ENCODE data around the gene ORC1.

Gene ORC1

DNA sequence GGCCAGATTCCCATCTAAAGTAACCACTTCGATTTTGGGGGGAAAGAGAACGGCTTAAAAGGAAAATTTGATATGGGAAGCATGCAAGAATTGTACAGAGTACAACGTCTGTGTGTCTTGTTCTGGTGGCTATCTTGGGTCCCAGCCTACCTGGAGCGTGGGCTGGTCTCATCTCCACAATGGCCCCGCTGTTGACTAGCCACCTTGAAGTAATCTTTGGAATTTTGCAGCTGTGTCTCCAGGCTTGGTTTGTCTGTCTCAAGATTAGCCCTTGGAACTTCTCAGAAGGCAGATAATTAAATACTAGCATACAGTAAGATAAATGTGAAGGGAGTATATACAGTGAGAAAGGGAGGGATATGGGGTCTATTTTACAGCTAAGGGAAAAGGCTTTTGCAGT is 37.0 kb downstream of the ORC1 start:
- no peak for DNase-seq (ENCODE audit: low read depth)
- H3K4me3 ChIP-seq (ENCODE audit: low read depth, low read length), result no peak overlapping the region
- TF ChIP-seq, protein P1, sequence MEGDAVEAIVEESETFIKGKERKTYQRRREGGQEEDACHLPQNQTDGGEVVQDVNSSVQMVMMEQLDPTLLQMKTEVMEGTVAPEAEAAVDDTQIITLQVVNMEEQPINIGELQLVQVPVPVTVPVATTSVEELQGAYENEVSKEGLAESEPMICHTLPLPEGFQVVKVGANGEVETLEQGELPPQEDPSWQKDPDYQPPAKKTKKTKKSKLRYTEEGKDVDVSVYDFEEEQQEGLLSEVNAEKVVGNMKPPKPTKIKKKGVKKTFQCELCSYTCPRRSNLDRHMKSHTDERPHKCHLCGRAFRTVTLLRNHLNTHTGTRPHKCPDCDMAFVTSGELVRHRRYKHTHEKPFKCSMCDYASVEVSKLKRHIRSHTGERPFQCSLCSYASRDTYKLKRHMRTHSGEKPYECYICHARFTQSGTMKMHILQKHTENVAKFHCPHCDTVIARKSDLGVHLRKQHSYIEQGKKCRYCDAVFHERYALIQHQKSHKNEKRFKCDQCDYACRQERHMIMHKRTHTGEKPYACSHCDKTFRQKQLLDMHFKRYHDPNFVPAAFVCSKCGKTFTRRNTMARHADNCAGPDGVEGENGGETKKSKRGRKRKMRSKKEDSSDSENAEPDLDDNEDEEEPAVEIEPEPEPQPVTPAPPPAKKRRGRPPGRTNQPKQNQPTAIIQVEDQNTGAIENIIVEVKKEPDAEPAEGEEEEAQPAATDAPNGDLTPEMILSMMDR (IDR thresholded peaks at IDR 0.05; ENCODE audit: low read depth, low read length, missing control alignments), result no peak

GRCh38 chr1:52366517-52366827 is 37.8 kb downstream of the ORC1 start:
- peak overlapping the region; percentile 91 for H3K4me3 ChIP-seq (ENCODE audit: low read depth, low read length)
- TF ChIP-seq, protein P1 (IDR thresholded peaks at IDR 0.05; ENCODE audit: low read depth, low read length, missing control alignments), result no peak
- DNase-seq (ENCODE audit: low read depth), result no peak

DNA sequence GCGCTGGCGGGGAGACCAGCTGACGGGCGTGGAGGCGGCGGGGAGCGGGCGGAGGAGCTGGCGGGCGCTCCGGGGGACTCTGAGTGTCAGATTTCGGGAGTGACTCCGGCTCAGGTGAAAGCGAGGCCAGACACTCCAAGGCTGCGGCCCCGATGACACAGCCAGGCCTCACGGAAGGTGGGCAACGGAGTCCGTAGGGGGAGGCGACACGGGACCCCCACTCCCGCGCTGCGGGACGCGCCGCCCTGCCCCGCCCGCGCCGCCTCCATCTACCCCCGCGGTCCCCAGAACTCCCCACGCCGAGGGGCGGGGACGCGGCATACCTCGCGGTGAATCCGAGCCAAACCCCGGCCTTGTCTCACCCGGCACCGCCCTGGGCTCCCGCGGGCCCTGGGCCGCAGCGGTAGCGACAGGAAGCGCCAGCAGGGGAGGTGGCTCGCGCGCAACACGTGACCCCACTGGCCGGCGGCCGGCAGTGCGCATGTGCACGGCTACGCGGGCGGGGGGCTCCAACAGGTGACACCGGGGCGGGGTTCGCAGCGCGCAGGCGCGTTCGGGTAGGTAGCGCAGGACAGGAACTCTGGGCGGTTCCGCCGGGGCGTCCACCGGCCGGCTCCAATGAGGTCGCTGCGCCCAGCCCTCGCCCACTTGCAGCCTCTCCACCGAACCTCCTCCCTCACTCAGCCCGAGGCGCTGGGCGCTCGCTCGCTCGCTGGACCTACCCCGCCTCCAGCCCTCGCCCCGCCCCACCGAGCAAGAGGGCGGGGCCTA is 38.3 kb downstream of the ORC1 start, which contains the start of gene CC2D1B:
TSS of gene CC2D1B (minus strand) at position 460 of the 771 bp plus-strand sequence. CDS start 1,585 bp downstream, outside the sequence.
- TF ChIP-seq, protein P1 (IDR thresholded peaks at IDR 0.05; ENCODE audit: low read depth, low read length, missing control alignments), result peak; percentile 18
- peak; percentile 95 for DNase-seq (ENCODE audit: low read depth)

GRCh38 chr1:52365071-52365745 is 39.0 kb downstream of the ORC1 start:
- TF ChIP-seq, protein P1 (IDR thresholded peaks at IDR 0.05; ENCODE audit: low read depth, low read length, missing control alignments), result no peak
- H3K4me3 ChIP-seq (ENCODE audit: low read depth, low read length), result peak overlapping the region; percentile 91
- no peak for DNase-seq (ENCODE audit: low read depth)

More for the DNA sequence above, 38.3 kb downstream of the ORC1 start, which contains the start of gene CC2D1B:
- peak within 1 kb of the TSS; percentile 91 for H3K4me3 ChIP-seq (ENCODE audit: low read depth, low read length)

DNA sequence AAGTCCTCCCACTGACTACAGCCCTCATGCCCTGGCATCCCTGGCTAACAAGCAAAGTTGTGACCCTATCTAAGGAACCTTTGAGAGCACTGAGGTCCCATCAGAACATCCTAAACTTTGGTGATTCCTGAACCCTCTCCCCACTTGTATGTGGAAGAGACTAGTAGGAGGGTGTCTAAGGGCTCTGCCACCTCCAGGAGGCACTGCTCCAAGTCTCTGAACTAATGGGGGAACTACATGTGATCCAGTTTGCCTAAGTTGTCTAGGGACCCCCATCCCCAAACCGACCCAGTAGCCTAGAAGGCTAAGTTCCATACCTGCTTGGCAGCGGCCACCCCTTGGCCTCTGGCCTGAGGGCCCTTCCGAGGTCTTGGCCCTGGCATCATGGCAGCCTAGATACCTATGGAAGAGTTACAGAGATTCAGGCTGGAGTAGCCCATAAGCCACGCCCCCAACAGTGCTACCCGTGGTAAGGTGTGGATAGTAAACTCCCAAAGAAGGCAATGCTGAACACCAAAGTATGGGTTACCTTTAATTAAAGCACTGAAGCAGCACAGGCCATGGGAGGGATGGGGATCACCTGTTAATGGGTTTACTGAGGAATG is 39.9 kb downstream of the ORC1 start:
- H3K4me3 ChIP-seq (ENCODE audit: low read depth, low read length), result peak overlapping the region; percentile 91; the same call in 1 of the 2 replicates
- TF ChIP-seq, protein P1 (IDR thresholded peaks at IDR 0.05; ENCODE audit: low read depth, low read length, missing control alignments), result peak; percentile 23
- DNase-seq (ENCODE audit: low read depth), result no peak

DNA sequence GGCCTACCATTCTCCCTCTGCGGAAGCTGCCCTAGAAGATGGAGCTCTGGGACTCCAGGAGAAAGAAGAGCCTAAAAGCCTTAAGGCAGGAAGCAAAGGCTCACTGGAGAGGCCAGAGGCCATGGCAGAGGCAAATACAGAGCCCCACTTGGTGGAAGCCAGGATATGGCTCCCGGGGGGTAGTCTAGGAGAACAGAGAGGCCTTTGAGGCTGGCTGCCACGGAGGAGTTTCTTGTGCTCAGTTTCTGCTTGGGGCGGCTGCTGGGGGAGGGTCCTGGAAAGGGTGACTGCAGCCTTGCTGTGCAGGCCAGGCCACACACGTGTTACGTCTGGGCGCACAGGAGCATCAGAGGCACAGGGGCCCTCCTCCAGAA is 43.6 kb downstream of the ORC1 start:
- no peak for DNase-seq (ENCODE audit: low read depth)
- no peak overlapping the region for H3K4me3 ChIP-seq (ENCODE audit: low read depth, low read length)
- TF ChIP-seq, protein P1 (IDR thresholded peaks at IDR 0.05; ENCODE audit: low read depth, low read length, missing control alignments), result no peak
